Keratinocyte (primary cell): Measurements from ENCODE around the gene B3GALT2. TPM values are rescaled to one million over a fixed set of nuclear protein-coding genes. Genes with fewer than 3 reads are reported as not detected.
"Not testable (repeated sequence)": the region's sequence is repeated elsewhere in the genome, so short reads cannot be mapped to it uniquely, and the experiment has no call there.

Source experiments
- DNase-seq: peaks from one replicate; pipeline ENCODE4 v3.0.0-alpha.2; 2011; ENCODE audit warnings: low read depth, missing footprints, low spot score
- FAIRE-seq: peaks from 2 replicates; lab custom pipeline; 2011; peaks lifted over from hg19 to GRCh38; lab: Jason Lieb, UNC
- H2AFZ ChIP-seq: 2 replicates; pipeline ENCODE4 v1.6.0; 2012; ENCODE audit warnings: low read length, control low read depth, inconsistent platforms; ENCODE audit not compliant: control insufficient read depth
- H3K27ac ChIP-seq: 2 replicates; pipeline ENCODE4 v1.5.1; 2011; ENCODE audit warnings: low read length; ENCODE audit not compliant: control insufficient read depth, insufficient read depth
- H3K27me3 ChIP-seq: 3 replicates; pipeline ENCODE4 v1.6.0; 2011; ENCODE audit warnings: low read length; ENCODE audit not compliant: control insufficient read depth, insufficient read depth; ENCODE audit errors: extremely low read depth
- H3K36me3 ChIP-seq, 2 experiments: 2 replicates in 1 of 2; 3 replicates in 1 of 2; pipeline ENCODE4 v1.5.1; 2011; ENCODE audit warnings: low read length in 2 of 2, mild to moderate bottlenecking in 1 of 2; ENCODE audit not compliant: control insufficient read depth in 2 of 2, insufficient read depth in 2 of 2; ENCODE audit errors: extremely low read depth in 1 of 2
- H3K4me1 ChIP-seq: 3 replicates; pipeline ENCODE4 v1.5.1; 2011; ENCODE audit warnings: low read length; ENCODE audit not compliant: control insufficient read depth, insufficient read depth; ENCODE audit errors: extremely low read depth
- H3K4me2 ChIP-seq: 3 replicates; pipeline ENCODE4 v1.6.0; 2011; ENCODE audit warnings: low read depth, low read length; ENCODE audit not compliant: control insufficient read depth, insufficient read depth; ENCODE audit errors: extremely low read depth
- H3K4me3 ChIP-seq, 3 experiments: fragments of 200-600 bp in 1 of 3; sonication (generic) in 1 of 3; 2 replicates in 2 of 3; 3 replicates in 1 of 3; pipeline ENCODE4 v1.5.1; 2011 to 2016; ENCODE audit warnings: low read length in 3 of 3, mild to moderate bottlenecking in 3 of 3, control low read depth in 2 of 3, inconsistent platforms in 1 of 3, low read depth in 1 of 3, mixed read lengths in 1 of 3, mixed run types in 1 of 3, moderate library complexity in 1 of 3; ENCODE audit not compliant: control insufficient read depth in 2 of 3, insufficient read depth in 2 of 3; ENCODE audit errors: extremely low read depth in 1 of 3
- H3K79me2 ChIP-seq: 2 replicates; pipeline ENCODE4 v1.6.0; 2012; ENCODE audit warnings: low read length; ENCODE audit not compliant: control insufficient read depth, insufficient read depth
- H3K9ac ChIP-seq: 3 replicates; pipeline ENCODE4 v1.6.0; 2011; ENCODE audit warnings: low read length; ENCODE audit not compliant: control insufficient read depth, insufficient read depth; ENCODE audit errors: extremely low read depth
- H3K9me1 ChIP-seq: 3 replicates; pipeline ENCODE4 v1.6.0; 2011; ENCODE audit warnings: low read length; ENCODE audit not compliant: control insufficient read depth, insufficient read depth; ENCODE audit errors: extremely low read depth
- H3K9me3 ChIP-seq: 2 replicates; pipeline ENCODE4 v1.5.1; 2012; ENCODE audit warnings: low read depth, low read length; ENCODE audit not compliant: control insufficient read depth
- H4K20me1 ChIP-seq: 3 replicates; pipeline ENCODE4 v1.6.0; 2011; ENCODE audit warnings: low read length; ENCODE audit not compliant: control insufficient read depth, insufficient read depth; ENCODE audit errors: extremely low read depth
- CTCF ChIP-seq, 3 experiments: IDR thresholded peaks in 1 of 3; conservative IDR thresholded peaks in 1 of 3; optimal IDR thresholded peaks in 1 of 3; 2 replicates in 2 of 3; 3 replicates in 1 of 3; pipeline versions ENCODE3 to v1.5.1; 2011; ENCODE audit warnings: low read length in 3 of 3, mild to moderate bottlenecking in 3 of 3, moderate library complexity in 2 of 3, control low read depth in 1 of 3, inconsistent platforms in 1 of 3; ENCODE audit not compliant: insufficient read depth in 2 of 3; ENCODE audit errors: extremely low read depth in 1 of 3
- EZH2 ChIP-seq: IDR thresholded peaks from one replicate; pipeline ENCODE4 v1.6.1; 2012; ENCODE audit warnings: inconsistent platforms, mild to moderate bottlenecking, low read length, moderate library complexity
- dilution Hi-C: fragments of 300-500 bp; cut with MboI; formaldehyde crosslinking; loops from one replicate; pipeline ENCODE4 v1.7.0; 2020; ENCODE audit warnings: low sequenced_read_pairs; ENCODE audit not compliant: extremely low pct_ligation_motif_present
- polyA plus RNA-seq, 5 experiments: library from polyadenylated mRNA; depleted of rRNA in 3 of 5; stranded (reverse) in 3 of 5; stranded (forward) in 1 of 5; unstranded in 1 of 5; fragments of >200 nt; gene quantifications; 1 replicate in 1 of 5; 2 replicates in 3 of 5; 3 replicates in 1 of 5; pipeline versions ENCODE4 v1.2.1 to v1.2.3, GENCODE V29; 2011 to 2012; ENCODE audit warnings: missing spikeins in 2 of 5, low read depth in 1 of 5, low replicate concordance in 1 of 5

The B3GALT2 gene
- polyA plus RNA-seq, 1 donor (not counting 4 experiments of a cell fraction or from before 2014, with no cell fraction given): not detected

- peak in 1 of 3 experiments; percentile 31 for TF ChIP-seq CTCF (optimal IDR thresholded peaks at IDR 0.05 in 1 of 3, IDR thresholded peaks at IDR 0.05 in 1 of 3, conservative IDR thresholded peaks at IDR 0.05 in 1 of 3; ENCODE audit: extremely low read depth in 1 of 3, insufficient read depth in 2 of 3, low read length in 3 of 3)
- no peak for TF ChIP-seq EZH2
- H2AFZ ChIP-seq: no peak overlapping the region
- peaks cover 70% of the 10 kb centered on the region for H3K79me2 ChIP-seq
- H3K4me2 ChIP-seq: no peak overlapping the region
- no peaks in the 10 kb centered on the region for H3K36me3 ChIP-seq
- no peaks in the 10 kb centered on the region for H3K9me3 ChIP-seq
- H3K27ac ChIP-seq: no peak overlapping the region
- H3K4me3 ChIP-seq: no peak overlapping the region
- H3K27me3 ChIP-seq: no peaks in the 10 kb centered on the region
- H3K4me1 ChIP-seq: peaks cover 14% of the 10 kb centered on the region
- no peaks in the 10 kb centered on the region for H3K9me1 ChIP-seq
- no peak overlapping the region for H3K9ac ChIP-seq
- peak; percentile 55 for FAIRE-seq
- dilution Hi-C loops: no loop called here
- no peak for DNase-seq
- H4K20me1 ChIP-seq: peaks cover 4% of the 10 kb centered on the region
Measured at GRCh38 chr1:193190096-193190744, 3.8 kb upstream of the B3GALT2 start.

GRCh38 chr1:193189442-193190095 lies 3.2 kb upstream of the B3GALT2 start:
- no peaks in the 10 kb centered on the region for H3K9me1 ChIP-seq
- peaks cover 15% of the 10 kb centered on the region for H3K4me1 ChIP-seq

GRCh38 chr1:193188915-193189314 lies 2.5 kb upstream of the B3GALT2 start:
- H3K36me3 ChIP-seq, H4K20me1 ChIP-seq, H3K4me3 ChIP-seq, H3K9me1 ChIP-seq, H3K4me2 ChIP-seq, H3K9ac ChIP-seq, H3K9me3 ChIP-seq, dilution Hi-C loops, H2AFZ ChIP-seq, H3K27me3 ChIP-seq, DNase-seq, H3K27ac ChIP-seq, FAIRE-seq: not testable (repeated sequence)
- Histone ChIP-seq H3K4me1 (peaks cover 15% of the 10 kb centered on the region), H3K79me2 (peaks cover 70% of the 10 kb centered on the region)

More at GRCh38 chr1:193189442-193190095, 3.2 kb upstream of the B3GALT2 start:
- Histone ChIP-seq H3K4me3 (no peak overlapping the region), H3K79me2 (peaks cover 73% of the 10 kb centered on the region), H3K4me2 (no peak overlapping the region), H3K27ac (no peak overlapping the region), H2AFZ (no peak overlapping the region), H3K36me3 (no peaks in the 10 kb centered on the region), H3K27me3 (no peaks in the 10 kb centered on the region), H3K9ac (no peak overlapping the region), H4K20me1 (peaks cover 4% of the 10 kb centered on the region), H3K9me3 (no peaks in the 10 kb centered on the region)
- no peak for TF ChIP-seq CTCF (optimal IDR thresholded peaks at IDR 0.05 in 1 of 3, IDR thresholded peaks at IDR 0.05 in 1 of 3, conservative IDR thresholded peaks at IDR 0.05 in 1 of 3; ENCODE audit: extremely low read depth in 1 of 3, insufficient read depth in 2 of 3, low read length in 3 of 3)
- TF ChIP-seq EZH2: no peak
- DNase-seq (no peak), FAIRE-seq (no peak)
- dilution Hi-C loops: no loop called here
